OCI-LY3 (cell line): Measurements from ENCODE around the gene CAMK1D.
"Not testable (repeated sequence)": the region's sequence is repeated elsewhere in the genome, so short reads cannot be mapped to it uniquely, and the experiment has no call there.

Source experiments
- CTCF ChIP-seq: fragments of 200-600, 300-600 bp; sonication (generic); IDR thresholded peaks from 2 replicates; pipeline ENCODE4 v1.5.1; 2014; ENCODE audit warnings: antibody characterized with exemption, low read length, low read depth
- EZH2phosphoT487 ChIP-seq: fragments of 200-600 bp; shearing (Covaris generic); IDR thresholded peaks from 2 replicates; pipeline ENCODE4 v1.6.1; 2018; ENCODE audit warnings: antibody characterized with exemption, mixed run types, low read depth

DNA sequence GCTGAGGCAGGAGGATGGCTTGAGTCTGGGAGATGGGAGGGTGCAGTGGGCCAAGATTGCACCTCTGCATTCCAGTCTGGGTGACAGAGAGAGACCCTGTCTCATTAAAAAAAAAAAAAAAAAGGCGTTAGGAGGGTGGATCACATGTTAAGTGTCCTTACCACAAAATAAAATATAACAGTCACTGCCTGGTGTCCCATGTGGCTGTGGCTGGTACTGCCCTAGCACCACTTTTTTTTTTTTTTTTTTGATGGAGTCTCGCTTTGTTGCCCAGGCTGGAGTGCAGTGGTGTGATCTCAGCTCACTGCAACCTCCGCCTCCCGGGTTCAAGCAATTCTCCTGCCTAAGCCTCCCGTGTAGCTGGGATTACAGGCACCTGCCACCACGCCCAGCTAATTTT is 460.7 kb downstream of the CAMK1D start:
- TF ChIP-seq CTCF, EZH2phosphoT487: not testable (repeated sequence)
